Heart left ventricle (tissue), 16 donors: ENCODE measurements around the gene NLRP8. TPM values are rescaled to one million over a fixed set of nuclear protein-coding genes. Genes with fewer than 3 reads are reported as not detected.

Source experiments
- ATAC-seq, 4 donors: fragments of 200-7000 bp; cut with Tn5 transposase; one replicate each; pipeline ENCODE4 v1.9.1; 2020 to 2022; ENCODE audit warnings: moderate library complexity in 4 of 4, mild to moderate bottlenecking in 3 of 4, moderate number of reproducible peaks in 1 of 4
- DNase-seq, 5 donors: peaks; one replicate each; pipeline ENCODE4 v3.0.0-alpha.2; 2020
- H3K27ac ChIP-seq, 12 donors: fragments of 200-600 bp; sonication (generic) in 4 of 12; one replicate each; pipeline versions ENCODE4 v1.5.0 to v1.8.0; 2016 to 2022; ENCODE audit warnings: mild to moderate bottlenecking in 2 of 12
- H3K27me3 ChIP-seq, 9 donors: fragments of 200-600 bp; sonication (generic) in 2 of 9; one replicate each; pipeline versions ENCODE4 v1.5.1 to v1.8.0; 2016 to 2022; ENCODE audit warnings: mild to moderate bottlenecking in 3 of 9
- H3K36me3 ChIP-seq, 9 donors: fragments of 200-600 bp; sonication (generic) in 2 of 9; one replicate each; pipeline versions ENCODE4 v1.5.0 to v1.8.0; 2018 to 2022; ENCODE audit warnings: mild to moderate bottlenecking in 2 of 9
- H3K4me1 ChIP-seq, 12 donors: fragments of 200-600 bp; sonication (generic) in 4 of 12; one replicate each; pipeline versions ENCODE4 v1.5.0 to v1.8.0; 2016 to 2022; ENCODE audit warnings: mild to moderate bottlenecking in 3 of 12
- H3K4me3 ChIP-seq, 12 donors: fragments of 200-600 bp; sonication (generic) in 4 of 12; one replicate each; pipeline versions ENCODE4 v1.5.0 to v1.8.0; 2017 to 2022; ENCODE audit warnings: mild to moderate bottlenecking in 9 of 12, moderate library complexity in 4 of 12
- H3K9me3 ChIP-seq, 12 donors: fragments of 200-600 bp; sonication (generic) in 4 of 12; one replicate each; pipeline versions ENCODE4 v1.5.0 to v1.8.0; 2016 to 2022; ENCODE audit warnings: mild to moderate bottlenecking in 1 of 12
- CTCF ChIP-seq, 12 donors: fragments of 200-600 bp; sonication (generic) in 4 of 12; IDR thresholded peaks; one replicate each; pipeline versions ENCODE4 v1.5.0 to v1.8.0; 2018 to 2022; ENCODE audit warnings: antibody characterized with exemption in 12 of 12, mild to moderate bottlenecking in 5 of 12
- POLR2A ChIP-seq, 2 donors: fragments of 450-650 bp; IDR thresholded peaks; one replicate each; pipeline ENCODE4 v1.6.1; 2017; ENCODE audit warnings: antibody characterized with exemption in 2 of 2, mild to moderate bottlenecking in 2 of 2, moderate library complexity in 2 of 2
- WGBS, 4 donors: extraction: QIAGEN DNeasy Blood & Tissue Kit in 2 of 4; methylation state at CpG; one replicate each; pipeline versions ENCODE4 v1.1.5 to v1.1.7; 2013 to 2018; 5-methylcytosine and 5-hydroxymethylcytosine counted together
- intact Hi-C, 10 donors: fragments of 100-400 bp; cut with DNase I; formaldehyde crosslinking; loops; one replicate each; pipeline versions ENCODE4 v1.11.1 to v1.14.2; 2022
- long read RNA-seq, 3 donors: library from polyadenylated mRNA; unstranded; transcript quantifications; one replicate each; pipeline ENCODE4 v2.0.0, GENCODE V29; 2020 to 2021
- polyA plus RNA-seq, 2 donors: library from polyadenylated mRNA; stranded (reverse); fragments of 200-250 nt; gene quantifications; one replicate each; pipeline ENCODE4 v1.2.3, GENCODE V29; 2013
- total RNA-seq, 9 donors: library from RNA; depleted of rRNA in 2 of 9; stranded (reverse); fragments of >200 nt in 2 of 9; fragmentation: NEBNext Ultra II Directional in 3 of 9; extraction: Animal tissue kit (Norgen Biotek cat#: 25700) in 3 of 9; gene quantifications; one replicate each; pipeline versions ENCODE4 v1.1.0 to v1.2.4, GENCODE V29; 2016 to 2023
- donor health status: ischemic (EF 13 %, LVEDD 7.1; RV severe dilation, severe dysfunction).
- donor health status: healthy with polysubstance abuse.
- donor health status: DM: no; HTN: yes; CAD: no.
- donor health status: DM: no; HTN: no; CAD: no.
- donor health status: ischemic (EF 25% LVEDD 6.9; RV normal size, moderate dysfunction).
- donor health status: ischemic (EF 25% LVEDD 5.7; RV mildly dilated, moderate dysfunction).
- donor health status: healthy.
- donor health status: DM: yes; HTN: yes; CAD: no.
- donor health status: ischemic (EF 35%, LVEDD 5.7; RV mildly dilated, moderate dysfunction).
- donor health status: nonischemic (EF 11% LVEDD 7.7; RV severe dilation, severe dysfunction).
- donor health status: DM: yes; HTN: yes; CAD: no.
- donor health status: PGD.
- donor health status: ischemic (EF 29% LVEDD 5.4; RV normal size, mild dysfunction).
- donor health status: nonischemic (EF 23%, LVEDD 6.1; RV moderate dilation, normal function).

Gene NLRP8
- total RNA-seq, result not detected
- not detected for polyA plus RNA-seq
- long read RNA-seq, donor 1, result 0 reads
- long read RNA-seq, donor 2, result 0 reads
- long read RNA-seq, donor 3, result 0 reads

GRCh38 chr19:55947532-55947931, at the start of gene NLRP8:
TSS of gene NLRP8 (plus strand) at chr19:55947832.
- no peaks in the 10 kb centered on the region for H3K36me3 ChIP-seq
- DNase-seq (no peak), ATAC-seq (no peak)
- no peaks in the 10 kb centered on the region for H3K4me1 ChIP-seq
- peaks cover 0 to 9% (median 0%) of the 10 kb centered on the region in 9 donors for H3K27me3 ChIP-seq
- no peak for TF ChIP-seq POLR2A (IDR thresholded peaks at IDR 0.05)
- TF ChIP-seq CTCF (IDR thresholded peaks at IDR 0.05), result no peak
- H3K9me3 ChIP-seq, result peaks cover 0 to 14% (median 0%) of the 10 kb centered on the region in 12 donors
- H3K27ac ChIP-seq, result no peak within 1 kb of the TSS
- H3K4me3 ChIP-seq, result no peak within 1 kb of the TSS
- WGBS, 4 donors, result 73 to 83% (median 79%) methylated on average over 8 of the region's 8 CpGs
- intact Hi-C loops, result no loop called here

DNA sequence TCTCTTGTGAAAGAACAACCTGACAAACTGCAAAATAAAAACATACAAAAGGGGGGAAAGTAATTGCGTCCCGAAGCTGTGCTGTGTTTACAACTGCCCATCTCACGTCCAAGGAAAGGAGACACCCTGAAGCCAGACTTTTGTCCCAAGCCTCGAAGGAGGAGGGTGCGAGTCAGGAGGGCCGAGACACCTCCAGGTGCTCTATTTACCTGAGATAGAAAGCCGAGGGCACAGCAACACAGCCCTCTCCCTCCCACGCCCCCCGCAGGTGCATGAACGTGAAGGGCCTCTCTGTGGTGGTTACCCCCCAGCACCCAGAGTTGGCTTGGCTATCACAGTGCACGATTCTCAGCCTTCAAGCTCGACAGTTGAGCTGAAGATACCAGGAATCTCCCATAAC, 48.7 kb upstream of the NLRP8 start:
- DNase-seq (no peak), ATAC-seq (no peak)
- intact Hi-C loops, result no loop called here
- no peaks in the 10 kb centered on the region for H3K36me3 ChIP-seq
- H3K4me3 ChIP-seq, result no peak overlapping the region
- H3K27me3 ChIP-seq, result peaks cover 0 to 3% (median 0%) of the 10 kb centered on the region in 9 donors
- no peak for TF ChIP-seq POLR2A (IDR thresholded peaks at IDR 0.05)
- no peak overlapping the region for H3K27ac ChIP-seq
- 71 to 76% (median 74%) methylated on average over 12 of the region's 12 CpGs for WGBS, 4 donors
- no peaks in the 10 kb centered on the region for H3K4me1 ChIP-seq
- peaks cover 0 to 4% (median 0%) of the 10 kb centered on the region in 12 donors for H3K9me3 ChIP-seq

- TF ChIP-seq POLR2A (IDR thresholded peaks at IDR 0.05) (no peak), CTCF (IDR thresholded peaks at IDR 0.05) (no peak)
- no peak for ATAC-seq
- Histone ChIP-seq H3K9me3 (peaks cover 0 to 4% (median 0%) of the 10 kb centered on the region in 12 donors), H3K4me3 (no peak overlapping the region), H3K27me3 (peaks cover 0 to 3% (median 0%) of the 10 kb centered on the region in 9 donors), H3K27ac (no peak overlapping the region), H3K4me1 (no peaks in the 10 kb centered on the region), H3K36me3 (no peaks in the 10 kb centered on the region)
- intact Hi-C loops, result no loop called here
- 64 to 73% (median 67%) methylated on average over 13 of the region's 13 CpGs for WGBS, 4 donors
- DNase-seq, result no peak
These were observed 46.1 kb upstream of the NLRP8 start for GRCh38 chr19:55901369-55902079.

DNA sequence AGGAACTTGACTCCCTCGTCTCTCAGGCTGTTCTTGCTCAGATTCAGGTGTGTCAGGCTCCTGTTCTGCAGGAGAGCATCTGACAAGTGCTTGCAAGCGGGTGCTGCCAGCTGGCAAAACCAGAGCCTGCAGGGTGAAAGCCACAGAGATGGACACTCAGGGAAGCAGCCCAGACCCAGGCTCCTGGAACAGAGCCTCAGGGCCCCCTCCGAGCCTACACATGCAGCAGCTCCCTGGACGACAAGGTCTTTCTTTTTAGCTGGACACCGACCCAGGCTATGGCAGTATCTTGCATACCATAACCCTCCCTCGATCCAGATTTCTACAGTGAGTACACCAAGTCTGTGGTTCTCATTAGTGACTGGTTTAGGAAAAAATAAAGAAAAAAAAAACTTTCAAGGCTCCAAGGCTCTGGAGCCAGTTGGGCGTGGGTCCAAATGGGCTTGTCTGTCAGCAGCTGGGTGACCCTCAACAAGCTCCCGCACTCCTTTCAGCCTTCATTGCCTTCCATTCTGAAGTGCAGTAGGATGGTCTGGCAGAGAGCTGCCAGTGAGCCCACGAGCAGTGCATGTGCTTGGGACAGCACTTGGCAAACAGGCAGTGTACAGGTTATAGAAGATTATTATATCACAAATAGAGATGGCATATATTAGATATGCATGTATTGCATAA, 45.4 kb upstream of the NLRP8 start:
- Histone ChIP-seq H3K36me3 (no peaks in the 10 kb centered on the region), H3K4me1 (no peaks in the 10 kb centered on the region), H3K27ac (no peak overlapping the region), H3K4me3 (no peak overlapping the region), H3K9me3 (peaks cover 0 to 4% (median 0%) of the 10 kb centered on the region in 12 donors), H3K27me3 (peaks cover 0 to 3% (median 0%) of the 10 kb centered on the region in 9 donors)
- no peak for DNase-seq
- intact Hi-C loops, result no loop called here
- no peak for ATAC-seq
- WGBS, 4 donors, result 64 to 72% (median 69%) methylated on average over 9 of the region's 9 CpGs
- TF ChIP-seq POLR2A (IDR thresholded peaks at IDR 0.05) (no peak), CTCF (IDR thresholded peaks at IDR 0.05) (no peak)
